Fibroblast of mammary gland (primary cell): ENCODE results near the gene NDUFB3.

Experiments
- DNase-seq: peaks from one replicate; pipeline ENCODE4 v3.0.0-alpha.2; 2010; ENCODE audit warnings: low read depth
- H3K4me3 ChIP-seq: 2 replicates; pipeline ENCODE4 v1.5.1; 2011; ENCODE audit warnings: low read depth, mild to moderate bottlenecking, low read length, moderate library complexity; ENCODE audit not compliant: control insufficient read depth
- TF ChIP-seq, protein P1 (sequence below): conservative IDR thresholded peaks from 2 replicates; pipeline ENCODE4 v1.5.1; 2011; ENCODE audit warnings: low read depth, low read length, inconsistent platforms; ENCODE audit not compliant: control insufficient read depth, insufficient read depth

NDUFB3 gene

DNA sequence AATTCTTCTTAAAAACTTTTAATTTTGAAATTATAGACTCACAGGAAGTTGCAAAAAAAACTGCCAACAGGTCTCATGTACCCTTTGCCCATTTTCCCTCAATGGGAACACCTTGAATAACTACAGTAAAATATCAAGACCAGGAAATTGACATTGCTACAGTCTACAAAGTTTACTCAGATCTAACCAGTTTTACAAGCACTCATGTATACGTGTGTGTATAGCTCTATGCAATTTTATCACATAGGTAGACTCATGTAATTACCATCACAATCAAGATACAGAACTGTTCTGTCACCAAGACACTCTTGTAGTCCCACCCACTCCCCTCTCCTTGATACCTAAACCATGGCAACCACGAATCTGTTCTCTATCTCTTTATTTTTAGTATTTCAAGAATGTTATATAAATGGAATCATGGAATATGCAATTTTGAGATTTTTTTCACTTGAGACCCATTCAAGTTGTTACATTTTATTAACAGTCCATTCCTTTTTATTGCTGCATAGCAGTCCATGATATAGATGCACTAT lies 6.9 kb upstream of the NDUFB3 start:
- no peak overlapping the region for H3K4me3 ChIP-seq
- TF ChIP-seq, protein P1, sequence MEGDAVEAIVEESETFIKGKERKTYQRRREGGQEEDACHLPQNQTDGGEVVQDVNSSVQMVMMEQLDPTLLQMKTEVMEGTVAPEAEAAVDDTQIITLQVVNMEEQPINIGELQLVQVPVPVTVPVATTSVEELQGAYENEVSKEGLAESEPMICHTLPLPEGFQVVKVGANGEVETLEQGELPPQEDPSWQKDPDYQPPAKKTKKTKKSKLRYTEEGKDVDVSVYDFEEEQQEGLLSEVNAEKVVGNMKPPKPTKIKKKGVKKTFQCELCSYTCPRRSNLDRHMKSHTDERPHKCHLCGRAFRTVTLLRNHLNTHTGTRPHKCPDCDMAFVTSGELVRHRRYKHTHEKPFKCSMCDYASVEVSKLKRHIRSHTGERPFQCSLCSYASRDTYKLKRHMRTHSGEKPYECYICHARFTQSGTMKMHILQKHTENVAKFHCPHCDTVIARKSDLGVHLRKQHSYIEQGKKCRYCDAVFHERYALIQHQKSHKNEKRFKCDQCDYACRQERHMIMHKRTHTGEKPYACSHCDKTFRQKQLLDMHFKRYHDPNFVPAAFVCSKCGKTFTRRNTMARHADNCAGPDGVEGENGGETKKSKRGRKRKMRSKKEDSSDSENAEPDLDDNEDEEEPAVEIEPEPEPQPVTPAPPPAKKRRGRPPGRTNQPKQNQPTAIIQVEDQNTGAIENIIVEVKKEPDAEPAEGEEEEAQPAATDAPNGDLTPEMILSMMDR: no peak
- DNase-seq: no peak

DNA sequence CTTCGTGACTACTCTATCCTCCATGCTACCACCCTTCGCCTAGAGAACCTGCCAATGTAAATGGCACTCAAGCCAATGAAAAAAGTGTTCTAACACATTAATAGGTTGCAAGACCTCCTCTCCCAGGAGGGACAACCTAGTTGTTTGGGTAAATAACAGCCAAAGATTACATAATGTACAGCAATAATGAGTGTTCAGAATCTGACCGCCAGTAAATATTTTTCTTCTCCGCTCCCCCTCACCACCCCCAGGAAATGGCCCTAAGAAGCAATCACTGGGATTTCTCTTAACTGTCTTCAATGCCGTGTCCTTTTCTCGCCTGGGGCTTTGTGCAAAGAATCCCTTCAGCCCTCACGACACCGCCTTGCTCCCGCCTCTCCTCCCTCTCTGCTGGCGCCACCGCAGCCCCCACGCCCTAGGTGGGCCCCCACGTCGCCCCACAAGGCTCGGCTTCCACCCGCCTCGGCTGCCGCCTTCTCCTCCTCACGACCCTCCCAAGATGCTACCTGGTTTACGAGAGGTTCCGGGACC lies 788 bp upstream of the NDUFB3 start:
- TF ChIP-seq, protein P1: no peak
- H3K4me3 ChIP-seq: peak overlapping the region; percentile 88
- peak; percentile 14 for DNase-seq

DNA sequence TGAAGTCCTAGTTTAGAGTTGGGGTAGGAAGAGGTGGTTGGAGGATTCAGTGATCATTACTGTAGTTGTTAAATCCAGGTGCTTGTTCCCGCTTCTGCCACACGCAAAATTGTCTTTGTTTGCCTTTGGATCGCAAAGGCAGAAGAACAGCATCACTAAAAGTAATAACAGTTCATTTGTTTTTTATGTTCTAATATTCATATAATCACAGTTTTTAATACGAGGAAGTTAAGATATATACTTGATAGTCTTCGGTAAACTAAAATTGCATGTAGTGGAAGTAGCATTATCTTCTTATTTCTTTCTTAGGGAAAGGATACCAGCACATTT lies 365 bp downstream of the NDUFB3 start:
- peak overlapping the region; percentile 88 for H3K4me3 ChIP-seq
- no peak for DNase-seq
- TF ChIP-seq, protein P1: no peak

DNA sequence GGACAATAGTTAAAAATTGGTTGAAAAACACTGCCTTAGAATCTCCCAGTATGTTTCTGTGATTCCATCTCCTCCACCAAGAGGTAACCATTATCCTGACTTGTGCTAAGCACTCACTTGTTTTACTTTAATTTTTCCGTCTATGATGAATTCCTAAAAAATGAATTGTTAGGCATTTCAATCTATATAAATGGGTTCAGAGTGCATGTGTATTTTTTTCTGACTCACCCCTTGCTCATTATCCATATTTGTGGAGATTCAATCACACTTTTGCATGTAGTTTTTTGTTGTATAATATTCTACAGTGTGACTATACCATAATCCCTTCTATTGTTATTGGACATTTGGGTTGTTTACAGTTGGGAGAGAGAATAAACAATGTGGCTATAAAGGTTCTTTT lies 1.3 kb downstream of the NDUFB3 start:
- TF ChIP-seq, protein P1: no peak
- no peak overlapping the region for H3K4me3 ChIP-seq
- no peak for DNase-seq

DNA sequence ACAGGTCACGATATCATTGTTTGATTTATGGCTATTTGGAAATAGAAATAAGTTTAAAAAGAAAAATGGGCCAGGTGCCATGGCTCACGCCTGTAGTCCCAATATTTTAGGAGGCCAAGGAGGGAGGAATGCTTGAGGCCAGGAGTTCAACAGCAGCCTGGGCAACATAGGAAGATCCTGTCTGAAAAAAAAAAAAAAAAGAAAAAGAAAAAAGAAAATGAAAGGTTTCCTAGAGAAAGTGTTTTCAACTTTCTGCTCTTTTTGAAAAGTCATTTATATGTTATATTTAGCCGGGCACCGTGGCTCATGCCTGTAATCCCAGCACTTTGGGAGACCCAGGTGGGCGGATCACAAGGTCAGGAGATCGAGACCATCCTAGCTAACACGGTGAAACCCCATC lies 3.2 kb downstream of the NDUFB3 start:
- no peak for DNase-seq

DNA sequence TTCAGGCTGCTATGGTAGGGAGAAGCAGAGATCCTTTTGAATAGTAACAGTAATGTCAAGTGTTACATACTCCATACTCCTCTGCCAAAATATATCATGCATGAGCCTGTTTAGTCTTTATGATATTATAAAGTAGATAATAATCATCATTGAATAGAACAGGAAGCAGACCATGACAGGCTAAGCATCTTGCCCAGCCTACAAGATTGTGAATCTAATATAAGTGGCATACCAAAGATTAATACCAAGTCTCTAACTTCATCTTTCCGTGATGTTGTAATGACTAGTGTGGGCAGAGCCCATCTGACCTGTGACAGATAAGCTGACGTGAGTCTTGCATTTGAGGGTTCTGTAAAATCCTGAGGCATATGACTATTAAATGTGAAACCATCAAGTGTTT lies 13.1 kb downstream of the NDUFB3 start:
- no peak overlapping the region for H3K4me3 ChIP-seq
- no peak for DNase-seq
- TF ChIP-seq, protein P1: no peak

More for the DNA sequence above, 3.2 kb downstream of the NDUFB3 start:
- H3K4me3 ChIP-seq: no peak overlapping the region
- TF ChIP-seq, protein P1: no peak

DNA sequence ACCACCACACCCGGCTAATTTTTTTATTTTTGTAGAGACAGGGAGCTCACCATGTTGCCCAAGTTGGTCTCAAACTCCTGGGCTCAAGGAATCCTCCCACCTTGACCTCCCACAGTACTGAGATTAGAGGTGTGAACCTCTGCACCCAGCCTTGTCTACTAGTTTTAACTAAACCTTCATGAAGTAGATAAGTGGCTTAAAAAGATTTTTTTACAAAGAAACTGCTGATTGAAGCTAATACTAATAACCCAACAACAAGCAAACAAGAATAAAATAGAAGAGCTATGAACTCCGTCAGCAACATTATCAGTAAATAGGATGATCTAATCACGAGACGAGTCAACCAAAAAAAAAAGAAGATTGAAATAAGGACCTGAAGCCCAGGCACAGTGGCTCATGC lies 18.8 kb downstream of the NDUFB3 start:
- DNase-seq: no peak
- TF ChIP-seq, protein P1: no peak
- H3K4me3 ChIP-seq: no peak overlapping the region
